Measurements from ENCODE around the gene PCDHB2. TPM values are rescaled to one million over a fixed set of nuclear protein-coding genes. Genes with fewer than 3 reads are reported as not detected.
A peak's percentile ranks its signal among the peaks of the same experiment; 100 is the strongest.

The PCDHB2 gene
- polyA plus RNA-seq, 2 of the 4 experiments (the other 2 are of a cell fraction): 3.4 to 5.0 TPM

- Histone ChIP-seq H3K4me2 (no peak overlapping the region), H3K4me1 (no peaks in the 10 kb centered on the region), H3K27ac (no peak overlapping the region), H3K9me3 (peaks cover 10% of the 10 kb centered on the region), H3K4me3 (no peak overlapping the region)
- TF ChIP-seq NFE2L2 (conservative IDR thresholded peaks at IDR 0.05; ENCODE audit: low read length): 0 out of 2 replicates have a peak, but pooled peaks have one; percentile 34
- no peak for TF ChIP-seq ZC3H11A (IDR thresholded peaks at IDR 0.05)
- no peak for TF ChIP-seq CHD2 (IDR thresholded peaks at IDR 0.05; ENCODE audit: low read length, partially characterized antibody)
- no peak for TF ChIP-seq HOXB13 (CRISPR knock-in tag; IDR thresholded peaks at IDR 0.05; ENCODE audit: low read depth)
- no peak for TF ChIP-seq GATA3 (IDR thresholded peaks at IDR 0.05; ENCODE audit: borderline replicate concordance)
- TF ChIP-seq RFX5 (IDR thresholded peaks at IDR 0.05): no peak
- no peak for TF ChIP-seq CTCF (IDR thresholded peaks at IDR 0.05)
- TF ChIP-seq MAFK (IDR thresholded peaks at IDR 0.05; ENCODE audit: partially characterized antibody): peak; percentile 71
- ChIA-PET CTCF (interaction anchor here (0.9 kb wide), 1 partner anchor 21 kb away, joined by 3 read pairs; no protein-coding TSS in a partner anchor), POLR2A (no interaction called here)
- FAIRE-seq: no peak
- WGBS (ENCODE audit: missing lambda C conversion rate): 58% methylated on average over 2 of the region's 2 CpGs
- ATAC-seq: no peak
- DNase-seq (ENCODE audit: low read depth in 1 of 2, low spot score in 1 of 2): no peak
Observed at GRCh38 chr5:141105350-141105749, 10.9 kb downstream of the PCDHB2 start.

GRCh38 chr5:141119250-141119649 lies 24.8 kb downstream of the PCDHB2 start:
- H3K9me3 ChIP-seq: peaks cover 21% of the 10 kb centered on the region
- POLR2A ChIA-PET: no interaction called here
- ATAC-seq (no peak), DNase-seq (ENCODE audit: low read depth in 1 of 2, low spot score in 1 of 2) (no peak), FAIRE-seq (no peak)
- no peak overlapping the region for H3K27ac ChIP-seq
- H3K4me2 ChIP-seq: no peak overlapping the region
- 1% methylated on average over 2 of the region's 2 CpGs for WGBS (ENCODE audit: missing lambda C conversion rate)
- no peaks in the 10 kb centered on the region for H3K4me1 ChIP-seq
- TF ChIP-seq RNF2 (IDR thresholded peaks at IDR 0.05; ENCODE audit: borderline replicate concordance, low read depth) (no peak), TFCP2L1 (CRISPR knock-in tag; IDR thresholded peaks at IDR 0.05) (no peak), FOSL2 (IDR thresholded peaks at IDR 0.05) (no peak), FOSL2 (CRISPR knock-in tag; IDR thresholded peaks at IDR 0.05) (no peak), BCL3 (IDR thresholded peaks at IDR 0.05) (no peak), JUNB (IDR thresholded peaks at IDR 0.05) (no peak), ELK1 (IDR thresholded peaks at IDR 0.05; ENCODE audit: low read depth, low read length) (no peak), CHD2 (IDR thresholded peaks at IDR 0.05; ENCODE audit: low read length, partially characterized antibody) (no peak), ATOH8 (CRISPR knock-in tag; IDR thresholded peaks at IDR 0.05; ENCODE audit: low read depth) (no peak), PBX3 (IDR thresholded peaks at IDR 0.05) (no peak), BHLHE40 (IDR thresholded peaks at IDR 0.05; ENCODE audit: low read depth, low read length) (no peak), SMC3 (IDR thresholded peaks at IDR 0.05) (no peak), REST (IDR thresholded peaks at IDR 0.05) (no peak), HOXA7 (CRISPR knock-in tag; IDR thresholded peaks at IDR 0.05) (no peak), MAZ (IDR thresholded peaks at IDR 0.05; ENCODE audit: borderline replicate concordance, low read depth, low read length) (no peak), RFX5 (IDR thresholded peaks at IDR 0.05) (no peak), HOXB13 (CRISPR knock-in tag; IDR thresholded peaks at IDR 0.05; ENCODE audit: low read depth) (no peak), NPAS2 (CRISPR knock-in tag; IDR thresholded peaks at IDR 0.05; ENCODE audit: borderline replicate concordance) (no peak), NR3C1 (IDR thresholded peaks at IDR 0.05) (no peak)
- no peak overlapping the region for H3K4me3 ChIP-seq
- CTCF ChIA-PET: no interaction called here
